GM12878 (cell line): ENCODE measurements around the gene ST3GAL5. TPM values are rescaled to one million over a fixed set of nuclear protein-coding genes. Genes with fewer than 3 reads are reported as not detected.

Experiments used
- ATAC-seq: fragments of 200-7000 bp; cut with Tn5 transposase; 3 replicates; pipeline ENCODE4 v1.9.1; 2020; ENCODE audit warnings: mild to moderate bottlenecking, moderate library complexity
- BruUV-seq: library from RNA; stranded (reverse); fragments of 400-500 nt; replicated peaks from 2 replicates; lab custom pipeline; 2021; lab: Mats Ljungman, UMichigan
- CTCF ChIA-PET: fragments of 300-600 bp; sonication (Branson Sonifier 250); formaldehyde crosslinking; extraction: SDS; loops from one replicate; lab custom pipeline; 2021; ENCODE audit warnings: inconsistent platforms; lab: Yijun Ruan, JAX
- POLR2A ChIA-PET: fragments of 350-600 bp; formaldehyde crosslinking; extraction: SDS; loops from one replicate; lab custom pipeline; 2021; ENCODE audit warnings: inconsistent platforms; lab: Charles Lee
- RAD21 ChIA-PET: fragments of 300-600 bp; sonication (Branson Sonifier 250); formaldehyde crosslinking; loops from one replicate; lab custom pipeline; 2023; ENCODE audit warnings: antibody characterized with exemption; ENCODE audit not compliant: unreplicated experiment; lab: Charles Lee
- SMC1A ChIA-PET: fragments of 300-600 bp; sonication (Branson Sonifier 250); formaldehyde crosslinking; loops from one replicate; lab custom pipeline; 2023; ENCODE audit not compliant: unreplicated experiment, uncharacterized antibody; lab: Charles Lee
- DNase-seq: peaks from one replicate; pipeline ENCODE4 v3.0.0-alpha.2; 2011; ENCODE audit warnings: low read depth, low spot score
- FAIRE-seq: peaks from 3 replicates; lab custom pipeline; 2011; peaks lifted over from hg19 to GRCh38; lab: Jason Lieb, UNC
- H2AFZ ChIP-seq: 2 replicates; pipeline ENCODE4 v1.6.0; 2011; ENCODE audit warnings: low read depth, low read length, control low read depth; ENCODE audit not compliant: control insufficient read depth
- H3K27ac ChIP-seq: 2 replicates; pipeline ENCODE4 v1.5.1; 2011; ENCODE audit warnings: control low read depth; ENCODE audit not compliant: control insufficient read depth, insufficient read depth
- H3K27me3 ChIP-seq, 2 experiments: replicated peaks in 1 of 2; 2 replicates each; pipeline versions ENCODE4 v1.6.0 to v1.6.1; 2011; ENCODE audit warnings: low read length in 1 of 2; ENCODE audit not compliant: control insufficient read depth in 2 of 2, insufficient read depth in 2 of 2
- H3K36me3 ChIP-seq, 2 experiments: 2 replicates each; pipeline ENCODE4 v1.5.1; 2011; ENCODE audit warnings: low read length in 1 of 2; ENCODE audit not compliant: control insufficient read depth in 2 of 2, insufficient read depth in 2 of 2
- H3K4me1 ChIP-seq: 2 replicates; pipeline ENCODE4 v1.6.1; 2011; ENCODE audit warnings: mild to moderate bottlenecking, low read length, moderate library complexity, mixed read lengths; ENCODE audit not compliant: control insufficient read depth, insufficient read depth
- H3K4me2 ChIP-seq: 2 replicates; pipeline ENCODE4 v1.6.0; 2011; ENCODE audit warnings: control low read depth; ENCODE audit not compliant: control insufficient read depth, insufficient read depth
- H3K4me3 ChIP-seq: fragments of 200-600 bp; sonication (generic); 2 replicates; pipeline ENCODE4 v1.5.1; 2016
- H3K79me2 ChIP-seq: 2 replicates; pipeline ENCODE4 v1.6.0; 2011; ENCODE audit warnings: low read length; ENCODE audit not compliant: control insufficient read depth, insufficient read depth
- H3K9ac ChIP-seq: 2 replicates; pipeline ENCODE4 v1.8.0; 2011; ENCODE audit warnings: low read length, control low read depth, mixed read lengths; ENCODE audit not compliant: control insufficient read depth, insufficient read depth
- H3K9me3 ChIP-seq: replicated peaks from 3 replicates; pipeline ENCODE4 v1.5.1; 2011; ENCODE audit warnings: mild to moderate bottlenecking, low read length; ENCODE audit not compliant: control insufficient read depth, insufficient read depth
- H4K20me1 ChIP-seq: 2 replicates; pipeline ENCODE4 v1.6.0; 2011; ENCODE audit not compliant: control insufficient read depth, insufficient read depth
- EGR1 ChIP-seq, 2 experiments: IDR thresholded peaks; 1 replicate in 1 of 2; 2 replicates in 1 of 2; pipeline ENCODE4 v1.6.1; 2011 to 2012; ENCODE audit warnings: low read depth in 2 of 2, low read length in 2 of 2, borderline replicate concordance in 1 of 2, mild to moderate bottlenecking in 1 of 2, moderate library complexity in 1 of 2
- HCFC1 ChIP-seq: fragments of 150-350 bp; IDR thresholded peaks from 2 replicates; pipeline ENCODE4 v1.6.1; 2014; ENCODE audit warnings: low read length
- MYC ChIP-seq: IDR thresholded peaks from 2 replicates; pipeline ENCODE4 v1.6.1; 2011; ENCODE audit warnings: mild to moderate bottlenecking, low read length, moderate library complexity, inconsistent platforms; ENCODE audit not compliant: insufficient read depth, insufficient replicate concordance, insufficient read length, severe bottlenecking
- PAX8 ChIP-seq: fragments of 450-650 bp; IDR thresholded peaks from 2 replicates; pipeline ENCODE4 v1.6.1; 2017; ENCODE audit warnings: mild to moderate bottlenecking, moderate library complexity
- PML ChIP-seq: IDR thresholded peaks from 2 replicates; pipeline ENCODE4 v1.6.1; 2012; ENCODE audit warnings: low read length, inconsistent platforms
- RBBP5 ChIP-seq: fragments of 200-600 bp; sonication (generic); conservative IDR thresholded peaks from 2 replicates; pipeline ENCODE4 v1.6.1; 2016
- REST ChIP-seq: IDR thresholded peaks from 2 replicates; pipeline ENCODE4 v1.6.1; 2012; ENCODE audit warnings: mild to moderate bottlenecking, low read depth, low read length
- SMC3 ChIP-seq: IDR thresholded peaks from 2 replicates; pipeline ENCODE4 v1.6.1; 2011; ENCODE audit warnings: low read length, improper control_type of control experiment, borderline replicate concordance
- SRF ChIP-seq, 2 experiments: IDR thresholded peaks; 2 replicates each; pipeline ENCODE4 v1.6.1; 2011; ENCODE audit warnings: low read depth in 2 of 2, low read length in 2 of 2, mild to moderate bottlenecking in 1 of 2, moderate library complexity in 1 of 2
- USF1 ChIP-seq: IDR thresholded peaks from 2 replicates; pipeline ENCODE4 v1.6.1; 2011; ENCODE audit warnings: borderline replicate concordance, low read depth, mild to moderate bottlenecking, moderate library complexity, mixed read lengths, low read length; ENCODE audit not compliant: insufficient read depth; ENCODE audit errors: extremely low read length
- ZZZ3 ChIP-seq: IDR thresholded peaks from 2 replicates; pipeline ENCODE4 v1.6.1; 2011; ENCODE audit warnings: low read depth; ENCODE audit not compliant: control insufficient read depth, insufficient read length
- WGBS: methylation state at CpG from one replicate; pipeline ENCODE4 v1.1.6; 2016; ENCODE audit warnings: low lambda C conversion rate; ENCODE audit not compliant: insufficient replicate concordance, insufficient coverage; ENCODE audit errors: missing lambda C conversion rate; 5-methylcytosine and 5-hydroxymethylcytosine counted together
- in situ Hi-C: fragments of 300-500 bp; cut with MboI; formaldehyde crosslinking; loops from 9 replicates; pipeline ENCODE4 v1.14.3; 2018; ENCODE audit warnings: mixed read lengths
- intact Hi-C: fragments of 100-400 bp; cut with micrococcal nuclease; formaldehyde crosslinking; loops from one replicate; pipeline ENCODE4 v1.14.2; 2022; ENCODE audit not compliant: unreplicated experiment
- polyA plus RNA-seq, 11 experiments: library from polyadenylated mRNA; depleted of rRNA in 4 of 11; unstranded in 6 of 11; stranded (reverse) in 5 of 11; fragments of >200 nt; fragmentation: Nextera tagmentation in 4 of 11; fragmentation: Illumina TruSeq in 1 of 11; extraction: Ambion mirVana in 4 of 11; extraction: Trizol in 1 of 11; gene quantifications; 1 replicate in 1 of 11; 2 replicates in 10 of 11; pipeline versions ENCODE4 v1.2.1 to v1.2.3, GENCODE V29; 2011 to 2016; ENCODE audit warnings: inconsistent platforms in 2 of 11, missing spikeins in 2 of 11, low read depth in 1 of 11
- total RNA-seq, 4 experiments: library from RNA; depleted of rRNA in 3 of 4; stranded (reverse); fragments of >200 nt in 3 of 4; fragmentation: Illumina TruSeq in 1 of 4; extraction: Trizol in 1 of 4; gene quantifications; 2 replicates each; pipeline versions ENCODE4 v1.2.1 to v1.2.3, GENCODE V29; 2013 to 2021

The ST3GAL5 gene
- total and polyA plus RNA-seq, 10 of the 15 experiments (the other 5 are each of a cell fraction or from before 2014, with no cell fraction given), result 5.2 to 60.9 (median 10.2) TPM

- H3K4me3 ChIP-seq, result no peak overlapping the region
- H4K20me1 ChIP-seq, result no peaks in the 10 kb centered on the region
- BruUV-seq, result no TSS peak
- no peaks in the 10 kb centered on the region for H3K36me3 ChIP-seq
- TF ChIP-seq ZZZ3, result no peak
- TF ChIP-seq MYC, result no peak
- no peak for TF ChIP-seq SMC3
- no peak for TF ChIP-seq PML
- TF ChIP-seq EGR1 (IDR thresholded peaks at IDR 0.05; ENCODE audit: borderline replicate concordance in 1 of 2, low read depth in 2 of 2, low read length in 2 of 2), result no peak
- no peaks in the 10 kb centered on the region for H3K27me3 ChIP-seq
- peak; percentile 54 for ATAC-seq
- H3K27ac ChIP-seq, result no peak overlapping the region
- FAIRE-seq, result no peak
- ChIA-PET RAD21 (no interaction called here), CTCF (interaction anchor here (0.7 kb wide), 1 partner anchor 74 kb away, joined by 3 read pairs; no protein-coding TSS in a partner anchor), POLR2A (interaction anchor here (0.6 to 1.0 kb wide), 2 partner anchors 12 to 22 kb away, joined by 3 to 7 read pairs; no protein-coding TSS in a partner anchor), SMC1A (interaction anchor here (0.6 to 1.8 kb wide), 7 partner anchors 9 to 177 kb away, joined by 3 to 7 read pairs (median 3); no protein-coding TSS in a partner anchor)
- in situ Hi-C loops, result no loop called here
- intact Hi-C loops, result no loop called here
- DNase-seq, result no peak
- no peaks in the 10 kb centered on the region; the same call in 2 of the 3 replicates for H3K9me3 ChIP-seq
- 4% methylated on average over 2 of the region's 2 CpGs for WGBS
- H2AFZ ChIP-seq, result no peak overlapping the region
- H3K9ac ChIP-seq, result no peak overlapping the region
- no peaks in the 10 kb centered on the region for H3K79me2 ChIP-seq
- no peaks in the 10 kb centered on the region for H3K4me1 ChIP-seq
- no peak overlapping the region for H3K4me2 ChIP-seq
Observed at GRCh38 chr2:85902496-85902895, 13.7 kb upstream of the ST3GAL5 start.

- Histone ChIP-seq H2AFZ (no peak overlapping the region), H3K9ac (no peak overlapping the region), H3K4me1 (no peaks in the 10 kb centered on the region), H4K20me1 (no peaks in the 10 kb centered on the region), H3K27ac (no peak overlapping the region), H3K36me3 (no peaks in the 10 kb centered on the region), H3K4me3 (no peak overlapping the region), H3K9me3 (no peaks in the 10 kb centered on the region; the same call in 2 of the 3 replicates), H3K4me2 (no peak overlapping the region), H3K27me3 (no peaks in the 10 kb centered on the region), H3K79me2 (no peaks in the 10 kb centered on the region)
- no peak for TF ChIP-seq HCFC1
- TF ChIP-seq PML, result no peak
- no peak for TF ChIP-seq USF1
- TF ChIP-seq RBBP5, result no peak
- no peak for TF ChIP-seq PAX8
- TF ChIP-seq REST, result no peak
- no peak for TF ChIP-seq SRF (IDR thresholded peaks at IDR 0.05; ENCODE audit: low read depth in 2 of 2, low read length in 2 of 2)
- no peak for ATAC-seq
- no peak for FAIRE-seq
- no peak for DNase-seq
- 39% methylated on average over 2 of the region's 2 CpGs for WGBS
- intact Hi-C loops, result no loop called here
- in situ Hi-C loops, result no loop called here
- SMC1A ChIA-PET, result interaction anchor here (1.0 to 3.6 kb wide), 9 partner anchors 8 to 179 kb away, joined by 3 to 16 read pairs (median 4); partner anchors contain the start of gene ST3GAL5
- CTCF ChIA-PET, result interaction anchor here (0.8 to 1.9 kb wide), 4 partner anchors 14 to 179 kb away, joined by 4 to 6 read pairs (median 5); no protein-coding TSS in a partner anchor
- no TSS peak for BruUV-seq
- POLR2A ChIA-PET, result interaction anchor here (0.8 to 1.1 kb wide), 2 partner anchors 10 to 16 kb away, joined by 3 read pairs; no protein-coding TSS in a partner anchor
- RAD21 ChIA-PET, result interaction anchor here (1.0 kb wide), 1 partner anchor 12 kb away, joined by 3 read pairs; no protein-coding TSS in a partner anchor
Observed at GRCh38 chr2:85901155-85901554, 12.4 kb upstream of the ST3GAL5 start.
